ENCODE data around the gene CXCL12. TPM values are rescaled to one million over a fixed set of nuclear protein-coding genes. Genes with fewer than 3 reads are reported as not detected.

CXCL12 gene
- polyA plus RNA-seq, 1 donor from 2014 or later = 0.14 TPM

GRCh38 chr10:44422570-44423101, 37.7 kb upstream of the CXCL12 start:
- no peak for TF ChIP-seq CTCF (IDR thresholded peaks at IDR 0.05; ENCODE audit: poor library complexity, severe bottlenecking)
- Histone ChIP-seq H3K4me3 (ENCODE audit: low read length) (no peak overlapping the region), H3K9me3 (ENCODE audit: low read length) (no peaks in the 10 kb centered on the region), H4K20me1 (ENCODE audit: insufficient read depth) (no peaks in the 10 kb centered on the region), H2AFZ (ENCODE audit: low read depth, low read length) (no peak overlapping the region), H3K27ac (ENCODE audit: low read length) (no peak overlapping the region), H3K79me2 (replicated peaks; ENCODE audit: insufficient read depth, low read length) (no peaks in the 10 kb centered on the region), H3K9me2 (ENCODE audit: insufficient read depth, low read length) (no peaks in the 10 kb centered on the region), H3K27me3 (ENCODE audit: insufficient read depth, low read depth, low read length) (no peaks in the 10 kb centered on the region), H3K9ac (ENCODE audit: low read length) (no peak overlapping the region), H3K4me2 (ENCODE audit: low read length) (no peak overlapping the region), H3K36me3 (ENCODE audit: insufficient read depth, low read length) (no peaks in the 10 kb centered on the region), H3F3A (ENCODE audit: insufficient read depth, low read length, poor library complexity, severe bottlenecking) (no peaks in the 10 kb centered on the region)

- Histone ChIP-seq H2AFZ (ENCODE audit: low read depth, low read length) (no peak overlapping the region), H3K9me3 (ENCODE audit: low read length) (no peaks in the 10 kb centered on the region), H3K9ac (ENCODE audit: low read length) (no peak overlapping the region), H4K20me1 (ENCODE audit: insufficient read depth) (no peaks in the 10 kb centered on the region), H3K27ac (ENCODE audit: low read length) (no peak overlapping the region), H3K4me2 (ENCODE audit: low read length) (no peak overlapping the region), H3K9me2 (ENCODE audit: insufficient read depth, low read length) (no peaks in the 10 kb centered on the region), H3K4me3 (ENCODE audit: low read length) (no peak overlapping the region), H3F3A (ENCODE audit: insufficient read depth, low read length, poor library complexity, severe bottlenecking) (no peaks in the 10 kb centered on the region), H3K27me3 (ENCODE audit: insufficient read depth, low read depth, low read length) (no peaks in the 10 kb centered on the region), H3K79me2 (replicated peaks; ENCODE audit: insufficient read depth, low read length) (no peaks in the 10 kb centered on the region), H3K36me3 (ENCODE audit: insufficient read depth, low read length) (no peaks in the 10 kb centered on the region)
- TF ChIP-seq EP300 (conservative IDR thresholded peaks at IDR 0.05; ENCODE audit: poor library complexity, severe bottlenecking) = no peak
- no peak for TF ChIP-seq MXI1 (conservative IDR thresholded peaks at IDR 0.05; ENCODE audit: poor library complexity, severe bottlenecking)
- TF ChIP-seq RAD21 (conservative IDR thresholded peaks at IDR 0.05) = no peak
- TF ChIP-seq, protein P1, sequence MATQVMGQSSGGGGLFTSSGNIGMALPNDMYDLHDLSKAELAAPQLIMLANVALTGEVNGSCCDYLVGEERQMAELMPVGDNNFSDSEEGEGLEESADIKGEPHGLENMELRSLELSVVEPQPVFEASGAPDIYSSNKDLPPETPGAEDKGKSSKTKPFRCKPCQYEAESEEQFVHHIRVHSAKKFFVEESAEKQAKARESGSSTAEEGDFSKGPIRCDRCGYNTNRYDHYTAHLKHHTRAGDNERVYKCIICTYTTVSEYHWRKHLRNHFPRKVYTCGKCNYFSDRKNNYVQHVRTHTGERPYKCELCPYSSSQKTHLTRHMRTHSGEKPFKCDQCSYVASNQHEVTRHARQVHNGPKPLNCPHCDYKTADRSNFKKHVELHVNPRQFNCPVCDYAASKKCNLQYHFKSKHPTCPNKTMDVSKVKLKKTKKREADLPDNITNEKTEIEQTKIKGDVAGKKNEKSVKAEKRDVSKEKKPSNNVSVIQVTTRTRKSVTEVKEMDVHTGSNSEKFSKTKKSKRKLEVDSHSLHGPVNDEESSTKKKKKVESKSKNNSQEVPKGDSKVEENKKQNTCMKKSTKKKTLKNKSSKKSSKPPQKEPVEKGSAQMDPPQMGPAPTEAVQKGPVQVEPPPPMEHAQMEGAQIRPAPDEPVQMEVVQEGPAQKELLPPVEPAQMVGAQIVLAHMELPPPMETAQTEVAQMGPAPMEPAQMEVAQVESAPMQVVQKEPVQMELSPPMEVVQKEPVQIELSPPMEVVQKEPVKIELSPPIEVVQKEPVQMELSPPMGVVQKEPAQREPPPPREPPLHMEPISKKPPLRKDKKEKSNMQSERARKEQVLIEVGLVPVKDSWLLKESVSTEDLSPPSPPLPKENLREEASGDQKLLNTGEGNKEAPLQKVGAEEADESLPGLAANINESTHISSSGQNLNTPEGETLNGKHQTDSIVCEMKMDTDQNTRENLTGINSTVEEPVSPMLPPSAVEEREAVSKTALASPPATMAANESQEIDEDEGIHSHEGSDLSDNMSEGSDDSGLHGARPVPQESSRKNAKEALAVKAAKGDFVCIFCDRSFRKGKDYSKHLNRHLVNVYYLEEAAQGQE (IDR thresholded peaks at IDR 0.05; ENCODE audit: borderline replicate concordance) = no peak
- no peak for TF ChIP-seq TAF1 (IDR thresholded peaks at IDR 0.05; ENCODE audit: low read depth)
- no peak for TF ChIP-seq EZH2 (IDR thresholded peaks at IDR 0.05; ENCODE audit: borderline replicate concordance, insufficient read depth, low read length, poor library complexity, severe bottlenecking)
- TF ChIP-seq CTCF (IDR thresholded peaks at IDR 0.05; ENCODE audit: poor library complexity, severe bottlenecking) = no peak
- TF ChIP-seq POLR2AphosphoS5 (IDR thresholded peaks at IDR 0.05) = no peak
- TF ChIP-seq SMC3 (conservative IDR thresholded peaks at IDR 0.05; ENCODE audit: poor library complexity) = no peak
Observed at GRCh38 chr10:44422153-44422552, 37.3 kb upstream of the CXCL12 start.
